ENCODE measurements around the gene MBIP.
A peak's percentile ranks its signal among the peaks of the same experiment; 100 is the strongest.
"Not testable (repeated sequence)": the region's sequence is repeated elsewhere in the genome, so short reads cannot be mapped to it uniquely, and the experiment has no call there.

Gene MBIP

GRCh38 chr14:36320200-36320896 lies at the start of gene MBIP:
MBIP (minus strand) TSS chr14:36320637; CDS start chr14:36320588, 49 bp downstream.
- DNase-seq (ENCODE audit: low read depth in 3 of 3): peak; percentile 57 to 85 (median 84)

- no peak for DNase-seq (ENCODE audit: low read depth in 3 of 3)
Observed at GRCh38 chr14:36367985-36368774, 47.7 kb upstream of the MBIP start.

- no peak for DNase-seq (ENCODE audit: low read depth in 3 of 3)
Observed at GRCh38 chr14:36365766-36366165, 45.3 kb upstream of the MBIP start.

- no peak for DNase-seq (ENCODE audit: low read depth in 3 of 3)
Observed at GRCh38 chr14:36363704-36364103, 43.3 kb upstream of the MBIP start.

GRCh38 chr14:36362648-36363047 lies 42.2 kb upstream of the MBIP start:
- no peak for DNase-seq (ENCODE audit: low read depth in 3 of 3)

GRCh38 chr14:36361210-36361853 lies 40.9 kb upstream of the MBIP start:
- DNase-seq (ENCODE audit: low read depth in 3 of 3): no peak

GRCh38 chr14:36356862-36357261 lies 36.4 kb upstream of the MBIP start:
- no peak for DNase-seq (ENCODE audit: low read depth in 3 of 3)

GRCh38 chr14:36346052-36346451 lies 25.6 kb upstream of the MBIP start:
- DNase-seq (ENCODE audit: low read depth in 3 of 3): no peak

- no peak for DNase-seq (ENCODE audit: low read depth in 3 of 3)
Observed at GRCh38 chr14:36344211-36344610, 23.8 kb upstream of the MBIP start.

- DNase-seq (ENCODE audit: low read depth in 3 of 3): not testable (repeated sequence)
Observed at GRCh38 chr14:36341811-36342210, 21.4 kb upstream of the MBIP start.

- no peak for DNase-seq (ENCODE audit: low read depth in 3 of 3)
Observed at GRCh38 chr14:36340276-36340890, 19.9 kb upstream of the MBIP start.

GRCh38 chr14:36339816-36340215 lies 19.4 kb upstream of the MBIP start:
- no peak for DNase-seq (ENCODE audit: low read depth in 3 of 3)

- DNase-seq (ENCODE audit: low read depth in 3 of 3): no peak
Observed at GRCh38 chr14:36333119-36333518, 12.7 kb upstream of the MBIP start.

- not testable (repeated sequence) for DNase-seq (ENCODE audit: low read depth in 3 of 3)
Observed at GRCh38 chr14:36327573-36327972, 7.1 kb upstream of the MBIP start.

- no peak for DNase-seq (ENCODE audit: low read depth in 3 of 3)
Observed at GRCh38 chr14:36325853-36326252, 5.4 kb upstream of the MBIP start.

- DNase-seq (ENCODE audit: low read depth in 3 of 3): no peak
Observed at GRCh38 chr14:36324897-36325296, 4.5 kb upstream of the MBIP start.

- DNase-seq (ENCODE audit: low read depth in 3 of 3): no peak
Observed at GRCh38 chr14:36320897-36321381, 502 bp upstream of the MBIP start.

GRCh38 chr14:36319899-36320199 lies 588 bp downstream of the MBIP start:
- no peak for DNase-seq (ENCODE audit: low read depth in 3 of 3)

GRCh38 chr14:36317650-36318049 lies 2.8 kb downstream of the MBIP start:
- no peak for DNase-seq (ENCODE audit: low read depth in 3 of 3)

GRCh38 chr14:36316131-36316530 lies 4.3 kb downstream of the MBIP start:
- DNase-seq (ENCODE audit: low read depth in 3 of 3): no peak

- no peak for DNase-seq (ENCODE audit: low read depth in 3 of 3)
Observed at GRCh38 chr14:36315159-36315853, 5.1 kb downstream of the MBIP start.

- DNase-seq (ENCODE audit: low read depth in 3 of 3): no peak
Observed at GRCh38 chr14:36313898-36314297, 6.5 kb downstream of the MBIP start.

Data from stimulated activated CD4-positive, alpha-beta T cell treated with anti-CD3 and anti-CD28 coated beads, TNF-alpha, amount 100 ng/mL, for 4 hours (primary cell).